Gastrocnemius medialis (tissue), 4 donors: Measurements from ENCODE around the gene CHCHD4.

Source experiments
- CTCF ChIP-seq, 5 experiments: fragments of 450-650 bp in 3 of 5; fragments of 200-600 bp in 2 of 5; sonication (generic) in 2 of 5; IDR thresholded peaks in 4 of 5; conservative IDR thresholded peaks in 1 of 5; 1 replicate in 4 of 5; 2 replicates in 1 of 5; pipeline ENCODE4 v1.5.1; 2016 to 2019; ENCODE audit warnings: antibody characterized with exemption in 5 of 5, mild to moderate bottlenecking in 3 of 5, moderate library complexity in 3 of 5
- POLR2A ChIP-seq, 2 donors: fragments of 450-650 bp; IDR thresholded peaks; one replicate each; pipeline ENCODE4 v1.6.1; 2017; ENCODE audit warnings: antibody characterized with exemption in 2 of 2, mild to moderate bottlenecking in 2 of 2, moderate library complexity in 2 of 2

GRCh38 chr3:14118400-14119381 is 6.0 kb downstream of the CHCHD4 start:
- no peak for TF ChIP-seq POLR2A (IDR thresholded peaks at IDR 0.05)
- no peak for TF ChIP-seq CTCF (IDR thresholded peaks at IDR 0.05 in 4 of 5, conservative IDR thresholded peaks at IDR 0.05 in 1 of 5)
